Measurements from ENCODE around the gene DNAJC27. TPM values are rescaled to one million over a fixed set of nuclear protein-coding genes. Genes with fewer than 3 reads are reported as not detected.

DNAJC27 gene
- total RNA-seq, 2 experiments from 2014 or later, result 20.0 to 23.1 TPM

DNA sequence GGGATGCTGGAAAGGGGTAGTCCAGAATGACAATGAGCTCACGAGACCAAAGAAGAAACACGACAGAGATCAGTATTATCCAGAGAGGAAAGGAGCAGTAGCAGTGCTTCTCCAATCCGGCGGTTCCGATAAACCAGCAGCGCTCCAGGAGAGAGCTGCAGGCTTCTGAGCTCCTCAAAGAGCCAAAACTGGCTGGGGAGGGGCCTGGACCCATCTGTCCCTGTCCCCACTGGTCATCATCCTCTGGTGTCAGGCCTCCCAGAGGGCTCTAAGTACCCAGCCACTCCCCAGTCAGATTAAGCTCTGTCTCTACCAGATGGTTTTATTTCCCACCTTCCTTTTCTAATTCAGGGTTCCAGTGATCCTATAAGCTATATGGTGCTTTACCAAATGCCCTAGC is 23.2 kb downstream of the DNAJC27 start:
- no peaks in the 10 kb centered on the region for H3K27me3 ChIP-seq (ENCODE audit: control insufficient read depth in 1 of 2, insufficient read depth in 2 of 2, low read length in 2 of 2)
- TF ChIP-seq, protein P1, sequence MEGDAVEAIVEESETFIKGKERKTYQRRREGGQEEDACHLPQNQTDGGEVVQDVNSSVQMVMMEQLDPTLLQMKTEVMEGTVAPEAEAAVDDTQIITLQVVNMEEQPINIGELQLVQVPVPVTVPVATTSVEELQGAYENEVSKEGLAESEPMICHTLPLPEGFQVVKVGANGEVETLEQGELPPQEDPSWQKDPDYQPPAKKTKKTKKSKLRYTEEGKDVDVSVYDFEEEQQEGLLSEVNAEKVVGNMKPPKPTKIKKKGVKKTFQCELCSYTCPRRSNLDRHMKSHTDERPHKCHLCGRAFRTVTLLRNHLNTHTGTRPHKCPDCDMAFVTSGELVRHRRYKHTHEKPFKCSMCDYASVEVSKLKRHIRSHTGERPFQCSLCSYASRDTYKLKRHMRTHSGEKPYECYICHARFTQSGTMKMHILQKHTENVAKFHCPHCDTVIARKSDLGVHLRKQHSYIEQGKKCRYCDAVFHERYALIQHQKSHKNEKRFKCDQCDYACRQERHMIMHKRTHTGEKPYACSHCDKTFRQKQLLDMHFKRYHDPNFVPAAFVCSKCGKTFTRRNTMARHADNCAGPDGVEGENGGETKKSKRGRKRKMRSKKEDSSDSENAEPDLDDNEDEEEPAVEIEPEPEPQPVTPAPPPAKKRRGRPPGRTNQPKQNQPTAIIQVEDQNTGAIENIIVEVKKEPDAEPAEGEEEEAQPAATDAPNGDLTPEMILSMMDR (IDR thresholded peaks at IDR 0.05), result no peak
- Mint-ChIP-seq H3K27me3 (no peaks in the 10 kb centered on the region), H3K9me3 (no peaks in the 10 kb centered on the region), H3K27ac (no peak overlapping the region), H3K4me1 (ENCODE audit: low read depth) (no peaks in the 10 kb centered on the region), H3K36me3 (ENCODE audit: low read depth) (peaks cover 84% of the 10 kb centered on the region), H3K4me3 (no peak overlapping the region)
- intact Hi-C loops (cut with DNase I, micrococcal nuclease), result no loop called here
- no peaks in the 10 kb centered on the region for H3K4me1 ChIP-seq (ENCODE audit: insufficient read depth, low read length)
- H3K4me3 ChIP-seq (ENCODE audit: low read length), result no peak overlapping the region
- POLR2A ChIA-PET, result no interaction called here
- H3K9me3 ChIP-seq (ENCODE audit: control insufficient read depth in 1 of 2, insufficient read depth in 1 of 2, low read length in 2 of 2), result no peaks in the 10 kb centered on the region
- ATAC-seq (ENCODE audit: poor library complexity), result no peak
- DNase-seq, result no peak
- CTCF ChIA-PET, result no interaction called here
- H3K36me3 ChIP-seq (ENCODE audit: insufficient read depth, low read length), result peaks cover 43% of the 10 kb centered on the region
- no peak overlapping the region for H3K27ac ChIP-seq (ENCODE audit: low read depth in 1 of 2, low read length in 2 of 2)

DNA sequence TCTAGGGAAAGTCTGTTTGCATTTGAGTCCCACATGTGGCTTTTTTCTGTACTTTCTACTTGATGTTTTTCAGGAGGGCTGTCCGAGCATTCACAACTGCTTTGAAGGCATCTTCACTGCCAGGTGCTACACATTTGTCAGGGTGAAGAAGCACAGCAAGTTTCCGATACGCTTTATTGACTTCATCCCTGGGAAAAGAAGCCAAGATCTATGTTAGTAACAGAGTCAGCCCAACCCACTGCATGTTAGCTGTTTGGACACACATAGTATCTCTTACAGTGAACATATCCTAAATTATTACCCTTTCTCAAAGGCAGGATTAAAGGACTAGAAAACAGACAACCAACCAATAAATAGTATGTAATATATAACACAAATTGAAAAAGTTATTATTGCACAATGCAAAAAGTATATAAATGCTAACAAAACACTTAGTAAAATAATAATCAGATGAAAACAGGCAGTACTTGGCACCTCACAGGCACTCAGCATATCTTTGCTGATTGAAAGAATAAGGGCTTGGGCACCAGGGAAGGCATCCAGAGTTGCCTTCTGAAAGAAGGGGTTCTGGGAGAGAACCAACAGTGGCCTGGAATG is 24.1 kb downstream of the DNAJC27 start:
- POLR2A ChIA-PET, result no interaction called here
- ATAC-seq (ENCODE audit: poor library complexity), result no peak
- TF ChIP-seq, protein P1 (IDR thresholded peaks at IDR 0.05), result no peak
- CTCF ChIA-PET, result no interaction called here
- Mint-ChIP-seq H3K4me1 (ENCODE audit: low read depth) (no peaks in the 10 kb centered on the region), H3K9me3 (no peaks in the 10 kb centered on the region), H3K27ac (no peak overlapping the region), H3K36me3 (ENCODE audit: low read depth) (peaks cover 79% of the 10 kb centered on the region), H3K4me3 (no peak overlapping the region), H3K27me3 (no peaks in the 10 kb centered on the region)
- H3K9me3 ChIP-seq (ENCODE audit: control insufficient read depth in 1 of 2, insufficient read depth in 1 of 2, low read length in 2 of 2), result no peaks in the 10 kb centered on the region
- H3K4me1 ChIP-seq (ENCODE audit: insufficient read depth, low read length), result no peaks in the 10 kb centered on the region
- no peak overlapping the region for H3K27ac ChIP-seq (ENCODE audit: low read depth in 1 of 2, low read length in 2 of 2)
- H3K27me3 ChIP-seq (ENCODE audit: control insufficient read depth in 1 of 2, insufficient read depth in 2 of 2, low read length in 2 of 2), result no peaks in the 10 kb centered on the region
- DNase-seq, result no peak
- peaks cover 40% of the 10 kb centered on the region for H3K36me3 ChIP-seq (ENCODE audit: insufficient read depth, low read length)
- no peak overlapping the region for H3K4me3 ChIP-seq (ENCODE audit: low read length)
- intact Hi-C loops (cut with DNase I, micrococcal nuclease), result no loop called here

DNA sequence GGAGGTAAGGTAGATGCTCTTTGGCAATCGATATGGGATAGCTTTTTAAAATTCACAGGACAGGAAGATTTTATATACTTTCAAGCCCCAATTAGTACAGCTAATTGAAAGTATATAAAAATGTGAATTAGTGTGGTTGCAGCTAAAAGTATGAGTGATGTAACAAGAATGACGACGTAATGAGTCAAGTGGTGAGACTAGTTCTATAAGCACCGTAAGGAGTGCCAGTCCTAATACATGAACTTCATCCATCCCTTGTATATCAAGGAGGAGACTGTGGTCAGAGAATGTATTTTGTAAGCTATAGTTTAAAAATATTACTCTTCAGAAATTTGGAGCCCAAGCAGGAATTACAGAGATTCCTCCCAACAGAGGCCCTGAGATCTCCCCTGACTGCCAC is 25.8 kb downstream of the DNAJC27 start:
- no peak overlapping the region for H3K4me3 Mint-ChIP-seq
- H3K36me3 Mint-ChIP-seq (ENCODE audit: low read depth), result peaks cover 62% of the 10 kb centered on the region
- H3K4me1 Mint-ChIP-seq (ENCODE audit: low read depth), result no peaks in the 10 kb centered on the region
- TF ChIP-seq, protein P1 (IDR thresholded peaks at IDR 0.05), result no peak
- Histone ChIP-seq H3K27me3 (ENCODE audit: control insufficient read depth in 1 of 2, insufficient read depth in 2 of 2, low read length in 2 of 2) (no peaks in the 10 kb centered on the region), H3K9me3 (ENCODE audit: control insufficient read depth in 1 of 2, insufficient read depth in 1 of 2, low read length in 2 of 2) (no peaks in the 10 kb centered on the region), H3K4me3 (ENCODE audit: low read length) (no peak overlapping the region), H3K4me1 (ENCODE audit: insufficient read depth, low read length) (no peaks in the 10 kb centered on the region), H3K36me3 (ENCODE audit: insufficient read depth, low read length) (peaks cover 32% of the 10 kb centered on the region), H3K27ac (ENCODE audit: low read depth in 1 of 2, low read length in 2 of 2) (no peak overlapping the region)
- intact Hi-C loops (cut with DNase I, micrococcal nuclease), result no loop called here
- no peaks in the 10 kb centered on the region for H3K9me3 Mint-ChIP-seq
- ChIA-PET CTCF (interaction anchor here (0.9 kb wide), 1 partner anchor 22 kb away, joined by 3 read pairs; no protein-coding TSS in a partner anchor), POLR2A (interaction anchor here (0.5 kb wide), 1 partner anchor 280 kb away, joined by 3 read pairs; no protein-coding TSS in a partner anchor)
- ATAC-seq (ENCODE audit: poor library complexity), result no peak
- no peak for DNase-seq
- no peak overlapping the region for H3K27ac Mint-ChIP-seq
- no peaks in the 10 kb centered on the region for H3K27me3 Mint-ChIP-seq
